ENCODE data around the gene UNC79.

UNC79 gene

DNA sequence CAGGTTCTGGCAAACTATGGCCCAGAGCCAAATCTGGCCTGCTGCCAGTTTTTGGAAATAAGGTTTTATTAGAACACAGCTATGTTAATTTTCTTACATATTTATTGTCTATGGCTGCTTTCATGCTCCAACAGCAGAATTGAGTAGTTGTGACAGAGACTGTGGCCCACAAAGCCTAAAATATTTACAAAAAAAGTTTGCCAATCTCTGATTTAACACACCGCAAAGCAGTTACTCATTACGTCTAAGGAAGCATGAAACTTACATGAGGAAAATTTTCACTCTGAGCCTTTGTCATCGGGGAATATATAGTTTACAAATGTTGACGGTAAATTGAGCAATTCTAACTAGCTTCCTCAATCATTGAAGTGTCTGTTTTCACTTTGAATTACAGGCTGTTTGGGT, 96.5 kb downstream of the UNC79 start:
- Histone ChIP-seq H3K9me3 (ENCODE audit: control insufficient read depth, low read length) (no peaks in the 10 kb centered on the region), H3K36me3 (ENCODE audit: control insufficient read depth, insufficient read depth, low read length) (no peaks in the 10 kb centered on the region), H3K27ac (ENCODE audit: low read depth, low read length, severe bottlenecking) (no peak overlapping the region), H3K4me1 (ENCODE audit: control insufficient read depth, insufficient read depth, low read length, poor library complexity, severe bottlenecking) (no peaks in the 10 kb centered on the region), H3K4me3 (ENCODE audit: extremely low read depth, insufficient read depth, low read length, poor library complexity, severe bottlenecking) (no peak overlapping the region)
- 90 to 100% methylated on average over 1 to 2 of the region's 4 CpGs for WGBS, 2 experiments (ENCODE audit: insufficient coverage in 2 of 2)

GRCh38 chr14:93528884-93529558, 98.3 kb downstream of the UNC79 start:
- H3K27ac ChIP-seq (ENCODE audit: low read depth, low read length, severe bottlenecking) = no peak overlapping the region
- H3K4me3 ChIP-seq (ENCODE audit: extremely low read depth, insufficient read depth, low read length, poor library complexity, severe bottlenecking) = no peak overlapping the region
- H3K4me1 ChIP-seq (ENCODE audit: control insufficient read depth, insufficient read depth, low read length, poor library complexity, severe bottlenecking) = no peaks in the 10 kb centered on the region
- no peaks in the 10 kb centered on the region for H3K9me3 ChIP-seq (ENCODE audit: control insufficient read depth, low read length)
- H3K36me3 ChIP-seq (ENCODE audit: control insufficient read depth, insufficient read depth, low read length) = no peaks in the 10 kb centered on the region
- no CpG with 5 or more reads among the region's 1 CpG for WGBS, 2 experiments (ENCODE audit: insufficient coverage in 2 of 2)

GRCh38 chr14:93531644-93532043, 100.9 kb downstream of the UNC79 start:
- H3K4me1 ChIP-seq (ENCODE audit: control insufficient read depth, insufficient read depth, low read length, poor library complexity, severe bottlenecking) = no peaks in the 10 kb centered on the region
- H3K9me3 ChIP-seq (ENCODE audit: control insufficient read depth, low read length) = no peaks in the 10 kb centered on the region
- H3K36me3 ChIP-seq (ENCODE audit: control insufficient read depth, insufficient read depth, low read length) = no peaks in the 10 kb centered on the region
- no CpG with 5 or more reads among the region's 1 CpG for WGBS, 2 experiments (ENCODE audit: insufficient coverage in 2 of 2)
- no peak overlapping the region for H3K4me3 ChIP-seq (ENCODE audit: extremely low read depth, insufficient read depth, low read length, poor library complexity, severe bottlenecking)
- H3K27ac ChIP-seq (ENCODE audit: low read depth, low read length, severe bottlenecking) = no peak overlapping the region

- Histone ChIP-seq H3K4me3 (ENCODE audit: extremely low read depth, insufficient read depth, low read length, poor library complexity, severe bottlenecking) (no peak overlapping the region), H3K9me3 (ENCODE audit: control insufficient read depth, low read length) (no peaks in the 10 kb centered on the region), H3K36me3 (ENCODE audit: control insufficient read depth, insufficient read depth, low read length) (no peaks in the 10 kb centered on the region), H3K27ac (ENCODE audit: low read depth, low read length, severe bottlenecking) (no peak overlapping the region), H3K4me1 (ENCODE audit: control insufficient read depth, insufficient read depth, low read length, poor library complexity, severe bottlenecking) (no peaks in the 10 kb centered on the region)
- WGBS, 2 experiments (ENCODE audit: insufficient coverage in 2 of 2) = 83% methylated on average over 1 of the region's 2 CpGs; no CpG with 5 or more reads in 1 of the 2 experiments
Measured at GRCh38 chr14:93532541-93532940, 101.8 kb downstream of the UNC79 start.

DNA sequence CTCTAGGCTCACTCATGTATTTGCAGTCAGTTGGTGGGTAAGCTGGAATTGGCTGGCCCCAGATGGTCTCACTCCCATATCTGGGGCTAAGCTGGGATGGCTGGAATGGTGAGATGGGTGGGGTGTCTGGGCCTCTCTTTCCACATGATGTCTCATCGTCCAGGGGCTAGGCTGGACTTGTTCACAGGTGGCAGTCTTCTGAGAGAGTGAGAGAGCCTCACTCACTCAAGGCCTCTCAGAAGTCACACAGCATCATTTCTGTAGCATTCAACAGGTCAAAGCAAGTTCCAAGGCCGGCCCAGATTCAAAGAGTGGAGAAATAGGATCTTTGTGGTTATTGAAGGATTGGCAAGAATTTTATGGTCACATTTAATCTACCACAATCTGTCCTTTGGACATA, 102.7 kb downstream of the UNC79 start:
- H3K9me3 ChIP-seq (ENCODE audit: control insufficient read depth, low read length) = no peaks in the 10 kb centered on the region
- H3K27ac ChIP-seq (ENCODE audit: low read depth, low read length, severe bottlenecking) = no peak overlapping the region
- H3K4me1 ChIP-seq (ENCODE audit: control insufficient read depth, insufficient read depth, low read length, poor library complexity, severe bottlenecking) = no peaks in the 10 kb centered on the region
- WGBS, 2 experiments (ENCODE audit: insufficient coverage in 2 of 2) = no CpG with 5 or more reads among the region's 2 CpGs
- H3K36me3 ChIP-seq (ENCODE audit: control insufficient read depth, insufficient read depth, low read length) = no peaks in the 10 kb centered on the region
- no peak overlapping the region for H3K4me3 ChIP-seq (ENCODE audit: extremely low read depth, insufficient read depth, low read length, poor library complexity, severe bottlenecking)

- Histone ChIP-seq H3K4me1 (ENCODE audit: control insufficient read depth, insufficient read depth, low read length, poor library complexity, severe bottlenecking) (no peaks in the 10 kb centered on the region), H3K4me3 (ENCODE audit: extremely low read depth, insufficient read depth, low read length, poor library complexity, severe bottlenecking) (no peak overlapping the region), H3K9me3 (ENCODE audit: control insufficient read depth, low read length) (no peaks in the 10 kb centered on the region), H3K36me3 (ENCODE audit: control insufficient read depth, insufficient read depth, low read length) (no peaks in the 10 kb centered on the region), H3K27ac (ENCODE audit: low read depth, low read length, severe bottlenecking) (no peak overlapping the region)
Measured at GRCh38 chr14:93533842-93534241, 103.1 kb downstream of the UNC79 start.

- Histone ChIP-seq H3K27ac (ENCODE audit: low read depth, low read length, severe bottlenecking) (no peak overlapping the region), H3K9me3 (ENCODE audit: control insufficient read depth, low read length) (no peaks in the 10 kb centered on the region), H3K4me3 (ENCODE audit: extremely low read depth, insufficient read depth, low read length, poor library complexity, severe bottlenecking) (no peak overlapping the region), H3K36me3 (ENCODE audit: control insufficient read depth, insufficient read depth, low read length) (no peaks in the 10 kb centered on the region), H3K4me1 (ENCODE audit: control insufficient read depth, insufficient read depth, low read length, poor library complexity, severe bottlenecking) (no peaks in the 10 kb centered on the region)
- 100% methylated on average over 1 to 2 of the region's 3 CpGs for WGBS, 2 experiments (ENCODE audit: insufficient coverage in 2 of 2)
Measured at GRCh38 chr14:93535537-93535936, 104.8 kb downstream of the UNC79 start.

DNA sequence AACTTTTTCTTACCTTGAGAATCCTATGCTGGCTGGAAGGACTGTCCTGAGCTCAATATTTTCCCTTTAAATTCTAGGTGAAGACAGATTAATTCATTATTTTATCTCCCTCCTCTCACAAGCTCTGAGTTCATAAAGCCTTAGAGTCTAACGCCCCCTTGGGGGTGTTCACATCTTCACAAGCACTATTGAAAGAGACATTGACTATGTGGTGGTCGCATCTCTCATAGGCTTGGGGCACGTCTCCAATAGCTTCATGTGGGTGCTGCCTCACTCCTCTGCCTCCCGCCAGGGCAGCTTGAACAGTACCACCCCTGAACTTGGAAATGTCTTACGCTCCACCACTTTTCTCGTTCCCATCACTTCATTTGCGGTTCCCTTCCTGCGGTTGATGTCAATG, 106.2 kb downstream of the UNC79 start:
- Histone ChIP-seq H3K9me3 (ENCODE audit: control insufficient read depth, low read length) (no peaks in the 10 kb centered on the region), H3K27ac (ENCODE audit: low read depth, low read length, severe bottlenecking) (no peak overlapping the region), H3K4me1 (ENCODE audit: control insufficient read depth, insufficient read depth, low read length, poor library complexity, severe bottlenecking) (no peaks in the 10 kb centered on the region), H3K4me3 (ENCODE audit: extremely low read depth, insufficient read depth, low read length, poor library complexity, severe bottlenecking) (no peak overlapping the region), H3K36me3 (ENCODE audit: control insufficient read depth, insufficient read depth, low read length) (no peaks in the 10 kb centered on the region)
- 83 to 84% methylated on average over 8 of the region's 8 CpGs for WGBS, 2 experiments (ENCODE audit: insufficient coverage in 2 of 2)

DNA sequence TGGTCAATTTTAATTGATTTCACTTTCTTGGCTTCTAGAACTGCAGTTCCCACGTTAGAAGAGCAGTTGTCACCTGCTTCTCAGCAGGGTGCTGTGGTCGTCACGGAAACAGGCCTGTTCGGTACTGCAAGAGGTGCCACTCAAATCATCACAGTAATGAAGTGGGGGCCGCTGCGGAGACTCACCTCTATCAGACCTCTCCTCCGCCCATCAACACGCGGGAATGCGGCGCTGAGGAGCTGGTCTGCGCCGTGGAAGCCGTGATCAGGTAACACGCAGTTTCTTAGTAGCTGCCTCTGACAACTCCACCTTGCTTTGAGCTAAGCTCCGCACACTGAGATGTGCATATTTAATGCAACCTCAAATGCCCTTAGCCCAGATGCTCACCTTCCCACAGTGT, 107.2 kb downstream of the UNC79 start:
- WGBS, 2 experiments (ENCODE audit: insufficient coverage in 2 of 2) = 84 to 89% methylated on average over 15 of the region's 16 CpGs
- Histone ChIP-seq H3K4me1 (ENCODE audit: control insufficient read depth, insufficient read depth, low read length, poor library complexity, severe bottlenecking) (no peaks in the 10 kb centered on the region), H3K27ac (ENCODE audit: low read depth, low read length, severe bottlenecking) (no peak overlapping the region), H3K36me3 (ENCODE audit: control insufficient read depth, insufficient read depth, low read length) (no peaks in the 10 kb centered on the region), H3K4me3 (ENCODE audit: extremely low read depth, insufficient read depth, low read length, poor library complexity, severe bottlenecking) (no peak overlapping the region), H3K9me3 (ENCODE audit: control insufficient read depth, low read length) (no peaks in the 10 kb centered on the region)

DNA sequence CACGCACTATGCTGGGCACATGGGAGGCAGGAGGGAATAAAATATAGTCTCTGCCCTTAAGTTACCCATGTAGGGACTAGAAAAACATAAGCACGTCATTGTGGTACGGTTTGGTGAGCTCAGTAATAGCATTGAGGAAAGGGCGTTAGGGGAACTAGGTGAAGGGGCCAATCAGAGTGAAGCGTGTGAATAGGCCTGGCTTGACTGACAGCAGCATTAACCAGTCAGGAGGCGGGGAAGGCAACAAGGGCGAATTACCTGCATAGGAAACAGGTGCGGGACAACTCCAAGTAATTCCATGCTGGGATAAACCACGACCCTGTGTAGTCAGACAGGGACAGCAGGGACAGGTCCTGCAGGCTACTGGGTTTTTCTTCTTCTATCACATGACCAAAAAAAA, 107.7 kb downstream of the UNC79 start:
- 75 to 96% methylated on average over 6 to 9 of the region's 9 CpGs for WGBS, 2 experiments (ENCODE audit: insufficient coverage in 2 of 2)

DNA sequence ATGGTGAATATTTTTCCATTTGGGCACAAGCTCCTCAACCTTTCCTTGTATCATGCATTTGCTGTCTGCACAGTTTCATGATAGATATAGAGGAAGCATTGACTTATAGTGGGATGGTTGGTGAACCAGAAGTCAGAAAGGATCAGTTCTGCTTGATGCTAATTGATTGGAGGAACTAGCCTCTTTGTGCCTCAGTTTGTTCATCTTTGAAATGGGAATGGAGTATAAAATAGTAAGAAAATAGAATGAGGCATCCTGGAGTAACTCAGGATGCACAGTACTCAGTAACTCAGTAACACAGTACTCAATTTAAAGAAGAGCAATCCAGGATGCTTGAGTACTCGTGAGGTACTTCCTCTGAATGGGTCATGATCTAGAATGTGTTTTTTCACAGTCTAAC, 109.5 kb downstream of the UNC79 start:
- H3K4me3 ChIP-seq (ENCODE audit: extremely low read depth, insufficient read depth, low read length, poor library complexity, severe bottlenecking) = no peak overlapping the region

More for the DNA sequence above, 107.7 kb downstream of the UNC79 start:
- Histone ChIP-seq H3K9me3 (ENCODE audit: control insufficient read depth, low read length) (no peaks in the 10 kb centered on the region), H3K36me3 (ENCODE audit: control insufficient read depth, insufficient read depth, low read length) (no peaks in the 10 kb centered on the region), H3K4me1 (ENCODE audit: control insufficient read depth, insufficient read depth, low read length, poor library complexity, severe bottlenecking) (no peaks in the 10 kb centered on the region), H3K27ac (ENCODE audit: low read depth, low read length, severe bottlenecking) (no peak overlapping the region), H3K4me3 (ENCODE audit: extremely low read depth, insufficient read depth, low read length, poor library complexity, severe bottlenecking) (no peak overlapping the region)

More for the DNA sequence above, 109.5 kb downstream of the UNC79 start:
- no peak overlapping the region for H3K27ac ChIP-seq (ENCODE audit: low read depth, low read length, severe bottlenecking)
- H3K9me3 ChIP-seq (ENCODE audit: control insufficient read depth, low read length) = no peaks in the 10 kb centered on the region
- no peaks in the 10 kb centered on the region for H3K36me3 ChIP-seq (ENCODE audit: control insufficient read depth, insufficient read depth, low read length)
- WGBS, 2 experiments (ENCODE audit: insufficient coverage in 2 of 2) = 89 to 100% methylated on average over 1 of the region's 1 CpG
- no peaks in the 10 kb centered on the region for H3K4me1 ChIP-seq (ENCODE audit: control insufficient read depth, insufficient read depth, low read length, poor library complexity, severe bottlenecking)
